ENCODE measurements around the gene NFIX.

Gene NFIX

DNA sequence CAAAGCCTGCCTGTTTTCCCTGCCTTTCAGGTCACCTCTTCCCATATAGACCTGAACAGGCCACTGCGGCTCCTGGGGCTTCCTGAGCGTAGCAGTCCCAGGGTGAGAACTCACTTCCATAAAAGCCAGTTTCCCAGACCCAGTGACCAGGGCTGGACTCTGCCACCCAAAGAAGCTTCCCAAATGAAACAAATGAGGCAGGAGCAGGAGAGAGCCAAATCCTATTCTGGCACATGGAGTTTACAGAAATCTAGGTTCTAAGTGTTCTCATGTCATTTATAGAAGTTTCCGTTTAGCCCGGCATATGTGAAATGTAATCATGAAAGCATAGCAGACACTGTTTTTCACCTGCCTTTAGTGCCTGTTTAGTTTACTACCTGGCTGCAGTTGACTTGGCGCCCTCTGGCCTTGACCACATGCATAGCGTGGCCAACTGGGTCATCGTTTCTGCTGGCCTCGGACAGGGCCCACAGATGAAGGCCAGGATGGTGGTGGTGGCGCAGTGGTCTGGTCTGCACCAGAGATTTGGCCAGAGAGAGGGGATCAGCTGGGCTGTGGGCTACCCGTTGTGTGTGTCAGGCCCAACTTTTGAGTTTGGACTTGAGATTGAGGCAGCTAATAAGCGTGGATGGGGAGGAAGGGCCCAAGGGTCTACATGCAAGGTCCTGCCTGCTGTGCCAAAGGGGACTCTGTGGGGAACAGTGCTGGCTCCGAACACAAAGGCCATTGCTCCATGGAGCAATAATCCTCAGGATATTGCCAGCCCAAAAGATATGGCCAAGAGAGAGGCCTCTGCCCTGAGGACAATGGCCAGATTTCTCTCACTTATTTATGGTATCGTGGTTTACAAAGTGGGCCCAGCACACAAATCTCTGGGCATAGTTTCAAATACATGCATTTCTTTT lies 43.3 kb downstream of the NFIX start:
- DNase-seq: no peak

DNA sequence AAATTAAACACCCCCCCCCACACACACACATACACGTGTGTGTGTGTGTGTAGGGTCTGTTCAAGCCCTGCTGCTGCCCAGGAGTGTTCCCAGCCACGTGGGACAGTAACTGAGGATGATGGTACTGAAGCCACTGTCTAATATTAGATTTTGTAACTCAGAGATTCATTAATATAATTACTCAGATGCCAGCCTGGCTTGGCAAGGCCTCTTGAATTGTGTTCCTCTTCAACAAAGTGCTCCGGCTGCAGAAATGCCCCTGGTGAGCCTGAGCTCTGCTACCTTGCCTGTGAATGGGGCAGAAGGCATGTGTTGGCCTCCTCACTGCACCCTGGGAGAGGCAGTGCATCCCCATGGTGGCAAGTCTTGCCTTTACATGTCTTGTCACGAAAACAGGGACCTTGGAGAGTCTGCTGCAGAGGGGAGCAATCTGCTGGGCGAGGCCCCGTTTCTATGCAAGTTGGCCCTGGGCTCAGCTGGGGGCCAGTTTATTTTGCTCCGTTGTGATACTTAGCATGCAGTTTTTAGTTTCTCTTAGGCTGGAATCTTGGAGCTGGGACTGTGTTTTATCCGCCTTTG lies 44.0 kb downstream of the NFIX start:
- DNase-seq: no peak

- DNase-seq: no peak
These were observed 45.1 kb downstream of the NFIX start for GRCh38 chr19:13040232-13040947.

- no peak for DNase-seq
These were observed 45.6 kb downstream of the NFIX start for GRCh38 chr19:13040948-13041292.

DNA sequence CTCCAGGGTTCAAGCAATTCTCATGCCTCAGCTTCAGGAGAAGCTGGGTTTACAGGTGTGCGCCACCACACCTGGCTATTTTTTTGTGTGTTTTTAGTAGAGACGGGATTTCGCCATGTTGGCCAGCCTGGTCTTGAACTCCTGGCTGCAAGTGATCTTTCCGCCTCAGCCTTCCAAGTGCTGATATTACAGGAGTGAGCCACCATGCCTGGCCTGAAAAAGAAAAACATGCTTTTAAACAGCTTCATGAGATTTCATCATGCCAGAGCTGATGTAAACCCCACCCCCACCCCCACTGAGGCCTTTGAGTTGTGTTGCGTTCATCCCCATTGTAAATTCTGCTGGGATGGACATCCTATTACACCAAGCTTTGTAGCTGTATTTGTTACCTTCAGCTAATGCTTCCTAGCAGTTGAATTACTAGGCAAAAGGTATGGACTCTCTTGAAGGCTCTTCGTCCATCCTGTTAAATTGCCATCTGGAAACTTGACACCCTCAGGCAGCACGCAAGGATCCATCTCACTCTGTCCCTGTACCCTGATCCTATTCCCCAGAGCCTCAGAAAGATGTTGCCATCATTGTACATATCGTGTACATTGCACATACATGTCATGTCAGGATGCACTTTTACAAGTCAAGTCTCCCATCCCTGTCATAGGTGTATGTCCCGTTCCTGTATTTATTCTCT lies 47.3 kb downstream of the NFIX start:
- DNase-seq: peak; percentile 60

- no peak for DNase-seq
These were observed 48.0 kb downstream of the NFIX start for GRCh38 chr19:13043285-13043684.

DNA sequence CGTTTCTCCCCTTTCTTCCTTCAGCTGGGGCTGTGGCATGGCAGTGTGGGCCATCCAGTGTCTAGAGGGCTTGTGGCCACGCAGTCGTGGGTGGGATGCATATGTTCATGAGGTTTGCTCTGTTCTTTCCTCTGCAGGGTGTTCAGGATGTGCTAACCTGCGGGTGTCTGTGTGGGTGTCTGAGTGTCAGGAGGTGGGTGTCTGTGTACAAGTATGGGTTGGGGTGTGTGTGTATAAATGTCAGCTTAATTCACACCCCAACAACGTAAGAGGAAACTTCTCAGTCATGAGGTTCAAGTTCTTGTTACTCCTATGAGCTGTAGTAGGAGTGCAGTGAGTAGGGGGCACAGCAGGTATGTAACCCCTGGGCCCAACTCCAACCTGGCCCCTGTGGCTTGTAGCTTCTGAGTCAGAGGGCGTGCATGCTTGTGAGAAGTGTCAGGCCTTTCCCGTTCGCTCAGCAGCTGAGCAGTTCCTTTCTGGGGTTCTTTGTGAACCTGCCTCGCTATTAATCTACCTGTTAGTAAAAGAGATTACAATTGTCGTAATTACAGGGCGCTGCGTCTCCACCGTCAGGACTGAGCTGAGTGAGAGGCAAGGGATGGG lies 49.1 kb downstream of the NFIX start:
- no peak for DNase-seq

- no peak for DNase-seq
These were observed 50.5 kb downstream of the NFIX start for GRCh38 chr19:13045812-13046211.

GRCh38 chr19:13047374-13047773 lies 52.1 kb downstream of the NFIX start:
- no peak for DNase-seq

GRCh38 chr19:13050274-13050673 lies 55.0 kb downstream of the NFIX start:
- DNase-seq: no peak

DNA sequence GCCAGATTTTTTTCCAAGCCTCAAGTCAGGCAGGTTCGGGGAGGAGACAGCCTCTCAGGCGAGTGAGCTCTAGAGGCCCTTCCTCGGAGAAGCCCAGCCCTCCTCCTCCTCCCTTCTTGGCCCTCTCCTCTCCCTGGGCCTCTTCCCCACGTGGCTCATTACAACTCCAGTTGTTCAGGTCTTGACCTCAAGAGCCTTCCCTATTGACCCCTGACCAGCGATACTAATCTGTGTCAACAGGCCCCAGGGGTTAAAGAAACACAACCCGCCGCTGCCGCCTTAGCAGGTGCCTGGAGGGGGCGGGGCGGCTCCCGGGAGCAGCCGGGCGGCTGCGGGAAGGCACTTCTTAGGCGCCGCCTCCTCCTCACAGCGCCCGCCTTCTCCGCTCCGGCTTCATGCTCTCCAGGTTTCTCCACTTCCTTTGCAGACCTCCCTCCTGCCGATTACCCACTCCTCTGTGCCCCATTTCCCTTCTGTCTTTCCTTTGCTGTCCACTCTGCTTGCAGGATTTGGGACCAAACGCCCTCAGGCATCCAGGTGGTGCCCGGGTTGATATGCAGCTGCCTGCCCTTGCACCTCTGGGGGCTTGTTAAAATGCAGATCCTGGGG lies 56.4 kb downstream of the NFIX start:
- no peak for DNase-seq

DNA sequence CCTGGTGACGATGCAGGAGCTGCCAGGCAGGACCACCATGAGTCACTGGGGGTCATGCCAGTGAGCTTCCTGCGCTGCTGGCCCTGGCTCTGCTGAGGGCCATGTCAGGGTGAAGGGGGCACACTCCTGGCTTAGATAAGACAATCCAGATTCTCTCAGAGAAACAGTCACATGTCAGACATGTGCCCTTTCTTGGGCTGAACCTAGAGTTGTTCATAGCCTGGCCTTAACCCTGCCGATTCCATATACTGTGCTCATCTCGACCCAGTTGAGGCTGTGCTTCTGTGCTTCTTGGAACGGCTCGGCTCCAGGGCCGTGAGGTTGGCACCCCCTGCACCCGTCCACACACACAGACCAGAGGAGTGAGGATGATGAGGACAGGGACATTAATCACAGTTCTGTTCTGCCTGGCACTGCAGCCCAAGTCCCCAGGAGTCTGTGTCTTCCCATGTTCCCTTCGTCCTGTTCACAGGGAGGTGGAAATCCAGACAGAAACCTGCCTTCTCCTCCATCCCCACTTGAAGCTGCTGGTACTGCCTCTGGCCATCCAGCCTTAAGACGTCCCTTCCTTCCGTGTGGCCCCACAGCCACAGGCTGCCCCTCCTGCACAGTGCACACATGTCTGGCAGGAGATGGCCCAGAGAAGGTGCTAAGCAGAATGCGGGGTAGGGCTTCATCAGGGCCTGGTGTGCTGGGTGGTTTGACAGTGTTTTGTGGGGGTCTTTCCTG lies 57.3 kb downstream of the NFIX start:
- no peak for DNase-seq

DNA sequence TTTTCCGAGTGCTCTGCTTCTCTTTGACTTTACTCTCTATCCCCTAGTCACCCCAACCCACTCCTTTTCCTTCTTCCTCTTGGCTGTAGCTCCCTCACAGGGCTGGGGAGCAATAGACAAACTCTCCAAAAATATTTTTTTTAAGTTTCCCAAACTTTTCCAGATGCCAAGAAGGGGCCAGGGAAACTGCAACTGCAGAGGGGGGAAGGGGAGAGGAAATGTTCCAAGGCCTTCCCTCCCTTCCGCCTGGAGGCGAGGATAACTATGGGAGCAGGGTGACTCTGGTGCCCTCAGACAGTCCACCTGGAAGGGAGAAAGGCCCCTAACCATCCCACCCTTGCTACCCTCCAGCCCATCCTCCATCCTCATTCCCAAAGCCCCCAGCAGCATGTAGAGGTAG lies 58.0 kb downstream of the NFIX start:
- DNase-seq: peak; percentile 43

- peak; percentile 97 for DNase-seq
These were observed 58.7 kb downstream of the NFIX start for GRCh38 chr19:13053761-13054625.

DNA sequence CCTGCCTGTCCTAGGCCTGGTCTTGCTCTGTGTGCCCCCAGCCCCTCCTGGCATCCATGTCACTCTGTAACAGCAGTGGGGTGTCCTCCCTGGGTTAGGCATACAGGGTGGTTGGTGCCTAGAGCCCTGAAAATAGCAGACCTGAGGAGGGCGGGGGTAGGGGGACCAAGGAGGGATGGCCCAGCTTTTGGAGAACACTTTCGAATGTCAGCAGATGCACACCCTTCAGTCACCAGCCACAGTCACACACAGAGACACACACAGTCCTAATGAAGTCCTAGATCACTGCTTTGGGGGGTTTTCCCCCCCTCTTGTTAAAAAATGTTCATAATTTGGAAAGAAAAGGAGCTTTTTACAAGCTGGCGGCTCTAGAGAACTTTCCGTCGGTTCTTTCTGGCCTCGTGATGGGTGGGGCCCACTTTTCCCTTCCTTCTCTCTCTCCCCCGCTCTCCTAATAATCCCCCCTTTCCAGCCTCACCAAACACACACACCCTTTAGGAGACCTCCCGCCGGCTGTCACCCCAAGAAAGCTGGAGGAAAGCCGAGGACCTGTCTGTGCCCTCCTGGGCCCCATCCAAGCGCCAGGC lies 59.4 kb downstream of the NFIX start:
- DNase-seq: no peak

GRCh38 chr19:13055213-13056051 lies 60.2 kb downstream of the NFIX start:
- peak; percentile 97 for DNase-seq

GRCh38 chr19:13056052-13056660 lies 60.9 kb downstream of the NFIX start:
- peak; percentile 83 for DNase-seq

DNA sequence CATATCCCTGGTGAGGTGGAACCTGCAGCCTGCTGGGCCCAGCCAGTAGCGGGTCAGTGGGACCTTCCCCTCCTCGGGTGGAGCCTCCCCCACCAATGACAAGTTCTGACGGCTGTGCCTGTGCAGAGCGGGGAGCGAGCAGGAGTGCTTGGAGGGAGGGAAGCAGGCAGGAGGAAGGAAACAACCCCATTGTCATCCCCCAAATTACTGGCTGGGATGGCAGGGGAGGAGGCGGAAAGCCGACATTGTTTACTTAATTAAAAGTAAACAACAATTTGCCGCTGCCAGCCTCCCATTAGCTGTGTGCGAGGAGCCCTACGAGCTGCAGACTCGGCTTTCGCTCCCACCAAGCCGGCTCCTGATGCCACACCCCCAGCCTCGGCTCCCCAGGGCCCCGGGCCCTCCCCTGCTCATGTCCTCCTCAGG lies 61.9 kb downstream of the NFIX start:
- DNase-seq: no peak

GRCh38 chr19:13057744-13058143 lies 62.5 kb downstream of the NFIX start:
- DNase-seq: peak; percentile 48
